GM21390 (cell line): ENCODE results near the gene TIMM10.

Source experiments
- ATAC-seq: cut with Tn5 transposase; IDR thresholded peaks from one replicate; pipeline ENCODE4 v1.9.1; 2021; ENCODE audit not compliant: unreplicated experiment

TIMM10 gene

DNA sequence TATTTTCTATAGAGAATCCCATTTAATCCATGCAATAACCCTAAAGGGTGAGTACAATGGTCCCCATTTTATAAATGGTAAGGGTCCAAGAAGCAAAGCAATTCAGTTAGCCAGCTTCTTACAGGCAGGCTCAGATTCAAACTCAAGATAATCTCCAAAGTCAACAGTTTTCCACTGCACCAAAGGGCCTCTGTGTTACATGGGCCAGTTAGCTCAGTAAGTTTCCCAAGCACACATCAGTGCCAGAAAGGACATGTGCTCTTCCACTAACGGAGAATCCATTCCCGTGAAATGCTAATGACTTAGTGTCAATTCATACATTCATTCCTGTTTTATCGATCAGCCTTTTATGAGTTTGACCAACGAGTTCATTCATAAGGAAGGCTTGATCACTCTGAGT, 26.0 kb downstream of the TIMM10 start:
- ATAC-seq, result no peak

DNA sequence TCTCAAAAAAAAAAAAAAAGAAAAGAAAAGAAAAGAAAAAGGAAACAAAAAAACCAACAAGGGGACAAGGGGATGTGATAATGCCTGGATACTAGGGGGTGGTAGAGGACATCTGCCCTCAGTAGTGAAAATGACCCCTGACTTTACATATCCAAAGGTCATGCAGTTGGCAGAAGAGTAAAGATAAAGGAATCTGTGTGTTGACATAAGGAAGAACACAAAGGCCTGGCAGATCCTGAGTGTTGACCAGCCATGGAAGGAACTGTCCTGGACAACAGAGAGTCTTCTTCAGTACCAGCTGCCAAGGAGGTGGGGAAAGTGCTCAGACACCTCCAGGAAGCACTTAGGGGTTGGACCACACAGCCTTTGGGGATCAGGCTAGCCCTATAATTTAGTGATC, 27.7 kb downstream of the TIMM10 start:
- no peak for ATAC-seq

- ATAC-seq, result no peak
Observed at GRCh38 chr11:57502376-57502775, 28.2 kb downstream of the TIMM10 start.

GRCh38 chr11:57501953-57502352, 28.6 kb downstream of the TIMM10 start:
- no peak for ATAC-seq

- no peak for ATAC-seq
Observed at GRCh38 chr11:57500926-57501325, 29.6 kb downstream of the TIMM10 start.

DNA sequence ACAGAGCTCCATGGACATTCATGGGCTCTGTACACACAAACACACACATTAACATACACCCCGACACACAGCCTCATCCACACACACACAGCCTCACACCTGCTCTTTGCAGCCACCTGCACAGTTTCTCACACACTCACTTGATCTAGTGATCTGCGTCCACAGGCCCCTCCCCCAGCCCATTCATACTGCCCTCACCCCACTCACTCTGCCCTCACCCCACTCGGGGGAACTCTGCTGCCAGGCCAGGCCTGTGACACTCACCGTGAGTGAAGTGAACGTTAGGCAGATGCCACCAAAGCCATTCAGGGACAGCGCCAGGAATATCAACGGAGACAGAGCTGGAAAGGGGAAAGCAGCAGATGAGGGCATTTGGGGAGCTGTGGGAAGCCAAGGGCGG, 30.0 kb downstream of the TIMM10 start:
- ATAC-seq, result no peak

DNA sequence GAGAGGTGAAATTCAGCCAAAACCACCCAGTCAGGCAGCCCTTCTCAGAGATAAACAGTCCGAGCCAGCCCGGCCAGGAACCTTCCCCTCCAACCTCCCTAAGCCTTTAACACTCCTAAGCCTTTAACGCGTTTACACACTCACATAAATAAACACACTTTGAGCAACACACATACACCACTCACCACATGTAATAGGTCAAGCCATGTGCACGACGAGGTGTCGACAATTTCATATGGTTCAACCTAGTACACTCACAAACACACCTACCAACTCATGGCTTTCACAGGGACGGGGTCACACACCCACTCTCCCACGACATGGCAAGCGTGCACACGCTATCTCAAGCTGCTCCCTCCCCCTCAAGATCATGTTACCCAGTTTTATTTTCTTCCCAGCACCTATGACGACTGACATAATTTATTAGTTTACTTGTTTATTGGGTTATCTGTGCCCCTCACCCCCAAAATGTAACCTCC, 30.5 kb downstream of the TIMM10 start:
- peak; percentile 11 for ATAC-seq

- ATAC-seq, result peak; percentile 100
Observed at GRCh38 chr11:57499413-57499982, 31.1 kb downstream of the TIMM10 start.

DNA sequence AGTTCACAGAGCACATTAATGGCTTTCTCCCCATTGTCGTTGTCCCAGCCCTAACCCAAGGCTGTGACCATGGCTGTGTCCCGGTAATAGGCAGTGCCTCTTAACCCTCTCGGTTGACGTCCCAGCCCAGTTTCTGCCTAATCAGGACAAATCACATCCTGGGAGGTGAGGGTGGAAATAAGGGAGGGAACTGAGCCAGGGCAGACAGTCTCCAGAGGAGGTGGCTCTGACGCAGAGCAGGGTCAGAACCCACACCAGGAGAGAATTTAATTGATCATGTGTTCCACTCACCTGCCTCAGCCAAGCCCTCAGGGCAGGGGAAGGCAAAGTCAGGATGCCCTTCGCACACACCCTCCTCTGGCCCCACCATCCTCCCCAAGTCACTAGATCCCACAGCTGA, 32.0 kb downstream of the TIMM10 start:
- no peak for ATAC-seq

GRCh38 chr11:57497303-57498247, 33.0 kb downstream of the TIMM10 start:
- no peak for ATAC-seq

DNA sequence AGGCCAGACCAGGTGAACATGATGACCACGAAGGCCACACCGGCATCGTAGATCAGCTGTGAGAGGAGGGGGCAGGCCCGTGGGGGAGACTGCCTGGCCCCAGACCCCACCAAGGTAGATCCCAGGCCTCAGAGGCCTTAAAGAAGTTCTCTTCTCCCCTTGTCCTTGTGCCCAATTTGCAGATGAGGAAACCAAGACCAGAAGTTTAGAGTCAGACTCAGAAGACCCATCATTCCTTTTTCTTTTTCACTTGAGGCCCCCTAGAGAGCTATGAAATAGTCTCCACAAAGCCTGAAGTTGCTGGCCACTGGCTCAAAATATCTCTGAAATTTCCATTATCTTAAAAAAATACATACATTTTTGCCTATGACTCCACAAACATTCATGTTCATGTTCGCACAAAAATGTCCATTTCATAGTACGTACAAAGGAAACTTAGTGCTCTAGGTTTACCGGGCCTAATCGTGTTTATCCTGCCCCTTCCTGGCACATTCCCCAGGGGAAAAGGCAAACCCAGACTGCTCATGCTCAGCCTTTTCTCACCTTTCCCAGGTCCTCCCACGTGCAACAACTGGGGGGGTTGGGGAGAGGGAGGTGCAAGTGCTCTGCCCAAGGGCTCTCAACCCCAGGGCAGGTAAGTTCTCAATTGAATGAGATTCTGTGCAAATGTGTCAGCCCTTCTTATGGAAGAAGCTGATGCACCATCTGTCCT, 34.3 kb downstream of the TIMM10 start:
- ATAC-seq, result no peak

GRCh38 chr11:57493507-57494503, 36.7 kb downstream of the TIMM10 start:
- peak; percentile 77 for ATAC-seq

DNA sequence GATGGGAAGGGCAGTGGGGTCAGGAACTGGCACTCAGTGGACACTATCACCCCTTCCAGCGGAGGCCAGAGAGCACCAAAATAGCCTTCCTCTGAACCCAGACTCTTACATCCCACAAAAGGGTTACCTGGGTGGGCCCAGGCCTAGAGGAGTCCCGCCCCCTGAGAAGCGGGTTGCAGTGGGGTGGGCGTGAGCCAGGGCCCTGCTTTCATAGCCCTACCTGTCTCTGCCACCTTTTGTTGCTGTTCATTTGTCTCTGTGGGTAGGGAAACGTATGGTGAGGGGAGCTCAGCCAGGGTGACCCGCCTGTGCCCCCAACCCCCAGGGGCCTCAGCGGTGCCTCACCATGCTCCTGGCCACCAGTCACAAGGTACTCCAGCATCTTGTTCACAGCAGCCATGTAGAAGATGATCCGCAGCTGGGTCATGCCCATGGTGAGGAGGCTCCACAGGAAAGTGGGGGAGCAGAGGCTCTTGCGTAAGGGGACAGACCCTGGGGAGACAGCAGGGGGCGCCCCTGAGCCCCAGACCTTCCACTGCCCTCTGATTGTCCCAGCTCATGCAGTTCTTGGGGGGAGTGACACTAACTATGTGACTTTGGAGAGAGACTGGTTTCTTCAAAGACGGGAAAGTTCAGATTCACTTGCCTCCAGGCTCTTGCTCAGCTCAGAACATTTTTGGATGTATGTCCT, 39.0 kb downstream of the TIMM10 start:
- ATAC-seq, result no peak

- ATAC-seq, result no peak
Observed at GRCh38 chr11:57490456-57491248, 39.9 kb downstream of the TIMM10 start.

GRCh38 chr11:57487920-57488659, 42.5 kb downstream of the TIMM10 start:
- no peak for ATAC-seq

- ATAC-seq, result no peak
Observed at GRCh38 chr11:57487021-57487778, 43.4 kb downstream of the TIMM10 start.

GRCh38 chr11:57485217-57485990, 45.1 kb downstream of the TIMM10 start:
- no peak for ATAC-seq
